GM19035 (cell line): ENCODE results near the gene LRMDA.

ENCODE experiments used
- ATAC-seq: cut with Tn5 transposase; IDR thresholded peaks from one replicate; pipeline ENCODE4 v1.9.1; 2021; ENCODE audit not compliant: unreplicated experiment

Gene LRMDA

DNA sequence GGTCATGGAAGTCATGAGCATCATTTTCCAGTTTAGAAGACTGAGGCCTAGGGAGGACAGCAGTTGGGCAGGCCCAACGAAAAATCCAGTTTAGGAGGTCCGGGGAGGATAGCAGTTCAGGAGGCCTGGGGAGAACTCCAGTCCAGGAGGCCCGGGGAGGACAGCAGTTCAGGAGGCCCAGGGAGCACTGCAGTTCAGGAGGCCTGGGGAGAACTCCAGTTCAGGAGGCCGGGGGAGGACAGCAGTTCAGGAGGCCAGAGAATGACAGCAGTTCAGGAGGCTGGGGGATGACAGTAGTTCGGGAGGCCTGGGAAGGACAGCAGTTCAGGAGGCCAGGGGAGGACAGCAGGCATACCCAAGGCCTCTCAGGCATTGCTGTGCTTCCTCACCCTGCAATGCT, 453.4 kb downstream of the LRMDA start:
- ATAC-seq, result no peak

DNA sequence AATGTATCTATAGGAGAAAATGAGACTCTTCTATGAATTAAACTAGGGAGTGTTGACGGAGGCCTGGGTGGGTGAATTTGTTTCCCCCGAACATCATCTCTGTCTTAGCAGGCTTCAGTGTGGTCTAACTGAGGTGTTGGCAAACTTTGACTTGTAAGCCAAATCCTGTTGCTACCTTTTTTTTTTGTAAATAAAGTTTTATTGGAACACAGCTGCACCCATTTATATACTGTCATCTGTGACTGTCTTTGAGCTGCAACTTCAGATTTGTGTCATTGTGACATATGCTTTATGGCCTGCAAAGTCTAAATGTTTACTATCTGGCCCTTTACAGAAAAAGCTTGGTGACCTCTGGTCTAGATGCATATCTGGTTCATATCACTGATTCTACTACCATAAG, 455.9 kb downstream of the LRMDA start:
- ATAC-seq, result no peak

DNA sequence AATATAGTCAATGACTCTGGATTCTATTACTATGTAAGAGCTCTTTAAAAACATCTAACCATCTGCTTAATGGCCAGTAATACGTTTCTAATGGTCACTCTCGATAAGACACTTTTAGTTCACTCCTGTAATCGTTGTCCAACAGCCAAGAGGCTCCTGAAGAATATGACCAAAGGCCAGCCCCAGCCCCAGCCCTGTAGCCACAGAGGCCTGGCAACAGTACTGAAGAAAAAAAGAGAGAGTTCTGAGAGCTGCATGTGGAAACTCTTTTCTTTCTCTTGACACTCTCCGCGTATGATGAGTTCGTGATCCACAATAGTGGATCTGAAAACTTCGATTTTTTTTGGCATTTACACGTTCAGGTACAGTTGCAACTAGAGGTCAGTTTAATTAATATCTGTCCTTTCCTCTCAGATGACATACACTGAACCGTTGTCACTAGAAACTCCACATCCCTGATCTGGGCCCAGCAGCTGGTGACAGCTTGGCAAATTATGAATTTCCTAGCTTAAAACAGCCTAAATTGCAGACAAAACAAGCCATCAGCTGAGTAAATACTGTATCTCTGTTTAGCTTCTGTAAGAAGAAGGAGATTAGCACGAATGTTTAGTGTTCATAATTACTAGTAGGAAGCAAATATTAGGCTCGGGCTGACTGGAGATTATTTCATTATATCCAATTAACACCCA, 456.7 kb downstream of the LRMDA start:
- ATAC-seq, result no peak

DNA sequence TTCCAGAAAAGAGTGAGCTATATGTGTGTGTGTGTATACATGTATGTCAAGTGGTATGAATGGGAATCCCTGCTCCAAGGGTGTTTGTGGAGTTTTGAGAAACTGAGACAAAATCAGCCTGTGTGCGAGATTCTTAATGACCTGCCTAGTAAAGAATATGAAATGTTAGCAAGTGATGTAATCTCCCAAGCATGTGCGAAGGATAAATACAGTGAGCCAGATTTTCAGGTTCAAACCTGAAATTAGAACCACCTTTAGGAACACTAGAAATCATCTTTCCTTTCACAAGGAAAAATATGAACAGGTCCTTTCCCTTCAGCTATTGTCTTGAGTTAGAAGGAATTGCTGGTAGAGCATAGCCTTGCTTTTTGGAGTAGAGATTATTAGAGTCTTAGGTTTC, 457.6 kb downstream of the LRMDA start:
- no peak for ATAC-seq

DNA sequence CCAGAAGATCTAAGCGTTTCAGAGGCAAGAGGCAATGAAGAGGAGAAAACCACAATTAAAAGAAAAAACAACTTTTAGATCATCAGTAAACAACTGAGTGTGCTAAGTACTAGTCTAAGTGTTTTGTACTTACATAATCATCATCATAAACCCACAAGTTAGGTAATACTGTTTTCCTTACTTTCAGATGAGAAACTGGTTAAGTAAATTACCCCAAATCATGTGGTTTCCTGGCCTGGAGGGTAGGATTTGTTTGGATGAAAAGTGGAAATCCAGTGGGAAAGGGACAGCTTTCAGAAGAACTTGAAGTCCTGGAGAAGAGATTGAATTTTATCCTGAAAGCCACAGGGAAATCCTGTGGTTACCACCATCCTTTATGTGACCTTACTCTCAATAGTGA, 463.3 kb downstream of the LRMDA start:
- no peak for ATAC-seq

DNA sequence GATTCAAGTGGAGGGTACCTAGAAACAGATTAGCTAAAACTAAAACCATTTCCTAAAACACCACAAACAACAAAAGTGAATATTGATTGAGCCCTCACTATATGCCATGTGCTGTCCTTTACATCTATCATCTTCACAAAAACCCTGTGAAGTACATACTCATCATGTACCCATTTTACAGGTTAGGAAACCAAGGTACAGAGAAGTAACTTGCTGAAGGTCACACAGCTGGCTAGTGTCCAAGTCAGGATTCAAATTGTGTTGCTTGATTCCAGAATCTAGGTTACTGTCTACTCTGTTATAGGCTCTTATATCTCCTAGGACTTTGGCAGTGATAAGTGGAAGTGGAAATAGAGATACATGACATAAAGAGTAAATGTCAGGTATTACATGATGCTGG, 463.8 kb downstream of the LRMDA start:
- ATAC-seq, result no peak

DNA sequence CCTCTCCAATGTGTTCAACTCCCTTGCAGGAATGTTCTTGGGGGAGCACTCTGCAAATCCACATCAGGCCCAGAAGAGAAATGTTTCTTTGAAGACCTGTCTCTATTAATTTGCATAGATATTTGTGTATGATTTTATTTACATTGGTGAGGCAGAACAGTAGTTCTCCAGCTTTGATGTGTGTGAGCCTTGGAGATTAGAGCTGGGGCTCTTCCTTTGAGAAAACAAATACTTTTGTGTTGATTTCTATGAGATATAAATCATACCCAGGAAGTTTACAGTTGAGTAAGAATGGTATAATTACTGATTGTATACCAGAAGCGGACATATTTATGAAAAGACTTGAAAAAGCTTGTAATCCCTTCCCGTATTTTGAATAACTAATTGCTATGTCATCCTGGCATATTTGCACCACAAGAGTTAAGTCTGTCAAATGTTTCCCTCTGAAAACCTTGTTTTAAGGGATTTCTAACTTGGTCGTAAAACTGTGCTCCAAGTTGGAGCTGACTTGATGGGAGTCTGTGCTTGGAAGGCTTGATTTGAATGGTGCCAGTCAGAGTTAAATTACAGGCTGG, 468.5 kb downstream of the LRMDA start:
- ATAC-seq, result no peak

DNA sequence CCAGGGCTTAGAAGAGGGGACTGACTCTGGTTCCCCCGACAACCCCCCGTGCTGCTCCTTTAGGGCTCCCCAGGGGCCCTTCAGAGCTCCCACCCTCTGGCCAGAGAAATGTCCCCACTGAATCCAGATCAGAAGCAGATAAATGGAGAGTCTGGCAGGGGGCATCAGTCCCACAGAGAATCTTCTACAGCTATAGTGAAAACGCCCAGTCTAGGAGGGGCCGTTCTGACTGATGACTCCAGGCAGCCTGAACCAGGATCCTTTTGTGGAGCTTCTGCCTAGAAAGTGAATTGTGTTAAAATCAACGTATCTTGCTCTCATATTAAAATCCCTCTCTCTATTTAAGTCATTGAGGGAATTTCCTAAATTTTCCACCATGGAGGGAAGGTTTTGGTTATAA, 471.4 kb downstream of the LRMDA start:
- no peak for ATAC-seq

DNA sequence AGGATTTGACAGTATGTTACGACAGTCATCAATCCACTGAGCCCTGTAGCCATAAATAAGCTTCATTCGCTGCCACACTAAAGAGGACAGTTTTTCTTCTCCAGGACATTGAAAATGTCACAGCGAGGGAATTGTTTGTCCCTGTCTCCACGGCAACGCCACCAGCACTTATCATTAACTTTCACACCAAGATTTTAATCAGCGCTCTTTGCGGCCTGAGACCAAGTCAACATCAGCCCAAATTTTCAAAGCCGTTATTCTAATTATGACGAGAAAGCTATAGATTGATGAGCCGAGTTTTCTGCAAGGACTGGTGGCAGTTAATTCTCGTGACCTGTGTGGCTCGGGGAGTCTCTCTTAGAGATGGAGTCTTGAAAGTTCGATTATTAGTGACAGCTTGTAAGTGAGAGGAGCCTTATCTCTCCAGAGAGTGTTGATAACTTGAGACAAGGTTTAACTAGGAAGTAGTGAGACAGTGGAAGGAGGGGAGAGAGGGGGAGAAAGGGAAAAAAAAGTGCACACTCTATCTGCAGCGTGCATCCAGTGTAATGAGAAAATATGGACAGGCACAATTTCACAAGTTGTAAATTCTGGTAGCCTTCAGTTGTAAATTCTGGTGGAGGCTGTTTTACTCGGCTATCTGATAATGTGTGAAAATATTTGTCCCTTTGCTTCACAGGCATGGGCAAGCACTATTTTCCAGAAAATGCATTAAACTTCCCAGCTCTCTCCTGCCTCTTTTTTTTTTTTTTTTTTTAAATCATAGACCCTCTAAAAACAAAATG, 473.3 kb downstream of the LRMDA start:
- ATAC-seq, result no peak

DNA sequence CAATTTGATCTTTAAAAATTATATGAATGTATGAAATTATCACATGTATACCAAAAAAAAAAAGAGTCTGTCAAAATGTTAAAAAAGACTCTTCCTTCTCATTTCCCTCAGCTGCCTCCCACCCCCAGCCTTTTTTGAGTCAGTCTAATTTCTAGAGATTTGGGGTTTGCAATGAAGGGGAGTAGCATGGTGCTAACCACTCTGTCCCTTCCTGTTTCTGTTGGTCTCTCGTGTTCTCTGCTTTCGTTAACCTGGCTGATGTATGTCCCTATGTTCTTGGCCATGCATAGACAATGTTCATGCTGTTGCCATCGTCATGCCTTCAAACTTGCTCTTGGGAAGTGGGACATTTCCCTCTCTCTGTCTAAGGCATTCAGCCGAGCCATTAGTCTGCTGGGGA, 474.1 kb downstream of the LRMDA start:
- ATAC-seq, result no peak

DNA sequence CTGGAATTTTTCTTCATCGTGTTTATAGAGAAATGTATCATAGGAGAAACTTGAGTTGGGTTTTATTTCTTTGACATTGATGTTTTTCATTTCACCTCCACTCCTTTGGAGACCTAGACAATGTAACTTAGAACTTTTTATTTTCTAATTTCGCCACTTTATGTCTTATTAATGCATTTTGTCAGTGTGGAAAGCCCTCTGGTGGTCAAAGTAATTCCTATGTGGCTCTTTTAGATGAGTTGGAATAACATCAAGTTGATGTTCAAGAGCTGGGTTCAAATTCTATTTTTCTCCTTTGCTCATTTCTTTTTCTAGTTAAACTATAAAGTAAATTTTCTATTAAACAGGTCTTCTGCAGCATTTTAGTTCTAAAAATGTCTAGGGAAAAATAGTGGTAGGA, 478.6 kb downstream of the LRMDA start:
- ATAC-seq, result no peak

DNA sequence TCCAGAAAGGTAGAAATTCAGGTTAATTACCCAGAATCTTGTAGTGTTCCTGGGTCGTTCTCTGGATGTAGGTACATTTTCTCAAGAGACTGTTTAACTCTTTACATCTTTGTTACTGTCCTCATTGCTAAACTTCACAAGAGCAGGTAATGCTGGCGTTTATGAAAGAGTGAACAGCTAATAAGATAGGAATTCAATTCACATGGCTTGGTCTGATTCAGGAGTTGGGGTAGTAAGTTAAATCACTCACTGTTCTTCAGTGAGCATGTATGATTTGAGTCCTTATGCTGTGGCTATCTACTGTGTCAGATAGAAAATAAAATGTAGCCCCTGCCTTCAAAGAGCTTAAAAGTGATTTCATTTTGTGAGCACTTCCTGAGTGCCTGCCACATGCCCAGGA, 480.0 kb downstream of the LRMDA start:
- no peak for ATAC-seq

DNA sequence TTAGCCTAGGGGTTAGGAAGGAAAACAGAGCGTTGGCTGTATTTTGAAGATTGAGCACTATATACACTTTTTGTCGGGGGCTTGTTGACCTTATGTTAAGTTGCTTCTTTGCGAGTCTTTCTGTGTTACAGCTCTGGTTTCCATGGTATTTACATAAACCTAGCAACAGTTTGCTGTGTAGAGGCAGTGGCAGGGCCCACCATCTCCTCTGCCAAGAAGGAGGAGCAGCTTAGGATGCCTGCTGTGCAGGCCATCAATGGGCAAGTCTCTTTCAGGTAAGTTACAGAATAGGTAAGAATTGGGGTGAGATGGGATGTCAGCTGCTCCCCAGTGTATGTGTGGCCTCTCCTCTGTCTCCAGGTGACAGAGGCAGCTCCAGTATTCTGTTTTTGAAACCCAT, 485.5 kb downstream of the LRMDA start:
- no peak for ATAC-seq

DNA sequence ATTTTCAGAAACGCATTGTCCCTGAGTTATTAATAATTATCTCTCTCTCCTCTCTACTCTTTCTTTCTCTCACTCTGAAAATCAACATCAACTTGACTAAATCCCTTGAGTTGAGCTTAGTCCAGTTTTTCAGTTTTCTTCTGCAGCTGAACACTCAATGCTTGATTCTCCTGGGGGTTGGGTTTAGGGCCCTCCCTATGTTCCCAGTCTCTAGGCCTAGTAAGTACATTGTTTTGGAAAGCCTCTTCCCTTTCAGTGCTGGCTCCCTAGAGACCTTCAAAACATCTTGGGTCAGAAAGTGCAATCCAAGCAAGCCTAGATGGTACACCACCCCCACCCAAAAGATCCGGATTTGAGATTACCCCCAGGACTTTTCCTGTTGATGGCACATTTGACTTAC, 488.5 kb downstream of the LRMDA start:
- no peak for ATAC-seq

DNA sequence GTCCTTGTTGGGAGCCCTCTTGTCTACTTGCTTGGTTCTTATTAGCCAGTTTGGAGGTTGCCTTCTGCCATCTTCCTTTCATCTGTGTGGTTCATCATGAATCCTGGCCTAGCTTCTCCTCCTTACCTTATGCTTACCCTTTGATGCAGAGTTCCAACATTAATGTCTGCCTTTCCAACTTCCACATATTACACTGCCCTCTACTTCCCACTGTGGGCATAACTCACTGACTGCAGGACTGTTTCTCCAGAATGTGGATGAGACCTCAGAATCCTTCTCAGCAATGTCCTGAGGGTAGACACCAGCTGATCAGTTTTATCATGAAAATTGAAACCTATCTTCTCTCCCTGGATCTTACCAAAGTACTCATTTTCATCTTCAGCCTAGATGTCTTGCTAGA, 491.0 kb downstream of the LRMDA start:
- no peak for ATAC-seq

DNA sequence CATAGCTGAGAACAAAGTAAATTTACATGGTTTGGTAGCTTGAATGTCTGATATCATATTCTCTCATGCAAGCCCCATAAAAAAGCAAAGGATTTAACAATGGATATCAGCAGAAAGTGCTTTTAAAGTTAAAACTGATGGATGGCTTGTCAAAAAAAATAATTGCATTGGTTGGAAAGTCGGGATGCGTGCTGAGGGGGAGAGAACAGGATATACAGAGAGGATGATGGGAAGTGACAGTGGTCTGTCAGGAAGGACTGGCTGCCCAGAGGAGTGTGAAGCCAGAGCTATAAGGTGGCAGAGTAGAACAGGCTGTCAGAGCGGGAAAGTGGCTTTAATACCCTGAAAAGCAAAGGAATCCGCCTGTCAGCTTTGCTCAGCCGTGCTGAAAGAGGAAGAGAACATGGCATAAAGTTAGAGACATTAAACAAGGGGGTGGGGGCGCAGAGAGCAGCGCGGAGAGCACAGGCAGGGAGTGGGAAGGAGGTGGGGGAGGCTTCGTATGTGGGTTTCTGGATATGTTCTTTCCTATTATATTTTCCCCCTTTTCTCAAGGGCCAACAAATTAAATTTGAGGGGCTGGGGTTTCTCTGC, 493.0 kb downstream of the LRMDA start:
- ATAC-seq, result no peak

DNA sequence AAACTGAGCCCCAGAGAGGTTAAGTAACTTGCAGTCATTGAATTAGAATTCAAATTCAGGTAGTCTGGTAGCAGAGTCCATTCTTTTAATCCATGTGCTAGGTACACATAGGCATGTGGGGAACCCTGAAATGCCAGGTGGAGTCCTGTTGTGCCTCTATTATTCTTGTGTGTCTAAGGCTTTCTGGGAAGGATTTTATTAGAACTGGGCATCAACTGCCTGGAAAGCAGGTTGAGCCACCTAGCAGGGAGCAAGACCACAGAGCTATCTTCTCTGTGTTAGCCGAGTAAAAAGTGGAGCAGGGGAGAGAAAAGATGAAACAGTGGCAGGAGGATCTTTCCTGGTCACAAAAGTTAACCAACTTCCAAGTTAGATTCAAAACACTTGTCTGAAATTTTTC, 494.6 kb downstream of the LRMDA start:
- no peak for ATAC-seq

DNA sequence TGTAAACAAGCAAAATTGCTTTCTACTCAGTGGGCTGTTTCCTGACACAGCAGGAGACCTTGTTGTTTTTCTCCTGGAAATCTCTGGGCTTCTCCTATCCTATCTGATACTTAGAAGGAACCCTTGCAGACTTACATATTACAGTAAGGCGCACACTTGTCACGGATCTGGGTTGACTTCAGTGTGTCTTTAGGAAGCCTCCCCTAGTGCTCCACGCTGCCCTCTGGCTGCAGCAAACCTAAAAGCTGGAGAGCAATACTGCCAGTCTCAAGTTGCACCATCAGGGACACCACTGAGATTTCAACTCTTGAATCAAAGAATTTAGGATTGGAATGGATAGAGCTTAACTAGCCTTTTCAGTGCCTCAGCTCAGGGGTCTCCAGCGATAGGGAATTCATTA, 495.3 kb downstream of the LRMDA start:
- ATAC-seq, result no peak

DNA sequence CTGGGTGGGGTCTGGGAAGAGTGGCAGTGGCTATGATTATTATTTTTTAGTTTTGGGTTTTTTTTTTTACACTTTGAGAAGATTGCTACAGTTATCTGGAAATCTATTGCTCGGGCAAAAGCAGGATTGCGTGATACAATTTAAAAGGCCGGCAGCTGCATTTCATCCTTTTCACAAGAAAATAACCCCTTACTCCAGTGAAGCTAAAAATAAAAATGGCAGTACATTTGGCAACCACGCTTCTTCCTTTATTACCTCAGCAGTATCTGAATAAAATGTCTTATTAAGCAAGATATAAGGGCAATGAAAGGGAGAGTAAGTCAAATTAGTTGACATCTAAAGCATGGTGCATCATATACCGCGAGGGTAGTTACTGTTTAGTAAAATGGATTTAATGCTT, 496.8 kb downstream of the LRMDA start:
- ATAC-seq, result no peak

DNA sequence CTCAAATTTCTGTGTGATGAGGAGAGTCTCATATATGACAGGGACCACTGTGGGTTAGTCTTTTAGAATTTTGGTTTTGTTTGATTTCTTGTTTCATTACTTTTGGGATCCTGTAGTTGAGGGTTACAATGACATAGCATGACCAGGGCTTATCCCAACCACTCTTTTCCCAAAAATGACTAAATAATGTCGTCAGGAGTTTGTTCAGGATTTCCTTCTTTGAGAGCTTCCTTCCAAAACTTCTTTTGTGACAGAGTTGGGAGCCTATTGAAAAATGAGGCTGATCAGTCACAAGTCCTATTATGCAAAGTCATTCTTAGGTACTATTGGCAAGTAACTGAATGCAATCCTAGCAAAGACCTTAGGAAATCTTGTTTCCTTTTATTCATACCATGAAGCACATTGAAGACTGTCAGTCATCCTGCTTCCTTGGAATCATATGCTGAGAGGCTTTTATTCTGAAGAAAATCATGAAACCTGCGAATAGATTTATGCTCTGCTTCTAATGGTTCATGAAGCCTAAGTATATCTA, 498.3 kb downstream of the LRMDA start:
- no peak for ATAC-seq

DNA sequence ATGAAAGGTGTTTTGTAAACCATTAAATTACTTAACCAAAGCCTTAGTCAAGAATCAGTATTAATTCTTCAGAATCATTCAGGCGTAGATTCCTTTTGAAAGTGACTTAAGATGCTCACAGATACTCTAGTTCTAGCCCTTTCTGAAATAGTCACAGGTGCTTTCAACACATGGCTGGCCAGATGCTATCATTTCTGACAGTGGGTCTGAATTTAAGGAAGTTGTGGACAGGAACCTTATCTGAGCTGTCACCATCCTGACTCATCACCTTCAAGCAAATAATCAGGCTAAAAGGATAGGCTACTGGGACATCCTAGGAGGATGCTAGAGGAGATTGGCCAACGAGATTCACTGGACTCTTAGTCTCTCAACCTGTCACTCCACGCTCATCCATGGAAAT, 501.5 kb downstream of the LRMDA start:
- ATAC-seq, result no peak

DNA sequence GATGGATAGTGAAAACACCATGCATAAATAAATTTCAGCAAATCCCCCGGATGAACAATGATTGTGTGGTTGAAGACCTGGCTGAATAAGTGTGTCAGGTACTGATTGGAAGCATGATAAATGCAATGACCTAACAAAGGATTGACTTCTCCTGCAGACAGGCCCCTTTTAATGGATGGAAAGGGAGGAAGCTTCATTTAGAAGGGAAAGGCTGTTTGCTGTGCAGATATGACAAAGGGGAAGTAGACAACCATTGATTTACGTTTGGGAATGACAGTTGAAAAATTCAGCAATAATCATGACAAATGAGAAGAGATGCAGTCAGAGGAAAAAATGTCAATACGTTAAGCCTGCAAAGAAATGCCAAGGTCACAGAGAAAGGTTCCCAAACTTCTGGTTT, 503.8 kb downstream of the LRMDA start:
- no peak for ATAC-seq
